Activated B cell treated with CpG ODN at 0.5 μM for 24 hours (primary cell): ENCODE data around the gene PPM1H. TPM values are rescaled to one million over a fixed set of nuclear protein-coding genes. Genes with fewer than 3 reads are reported as not detected.
"Not testable (repeated sequence)": the region's sequence is repeated elsewhere in the genome, so short reads cannot be mapped to it uniquely, and the experiment has no call there.

Experiments
- ATAC-seq: fragments of 200-7000 bp; cut with Tn5 transposase; one replicate; pipeline ENCODE4 v1.10.0; 2021; ENCODE audit warnings: low read depth, mild to moderate bottlenecking, moderate library complexity
- CTCF ChIA-PET: fragments of 350-600 bp; sonication (Branson Sonifier 250); formaldehyde crosslinking; loops from one replicate; lab custom pipeline; 2021; ENCODE audit warnings: antibody characterized with exemption; lab: Charles Lee
- POLR2A ChIA-PET: fragments of 350-600 bp; sonication (Branson Sonifier 250); formaldehyde crosslinking; loops from one replicate; lab custom pipeline; 2021; ENCODE audit warnings: antibody characterized with exemption; lab: Charles Lee
- DNase-seq: peaks from one replicate; pipeline ENCODE4 v3.0.0; 2022
- H3K27ac Mint-ChIP-seq: one replicate; pipeline ENCODE4 v1.8.0; 2020; ENCODE audit warnings: mixed read lengths
- H3K27me3 Mint-ChIP-seq: one replicate; pipeline ENCODE4 v1.8.0; 2021; ENCODE audit warnings: mixed read lengths
- H3K36me3 Mint-ChIP-seq: one replicate; pipeline ENCODE4 v1.8.0; 2021; ENCODE audit warnings: low read depth, mixed read lengths
- H3K4me1 Mint-ChIP-seq: one replicate; pipeline ENCODE4 v1.8.0; 2021; ENCODE audit warnings: mixed read lengths
- H3K4me3 Mint-ChIP-seq: one replicate; pipeline ENCODE4 v1.8.0; 2020; ENCODE audit warnings: mild to moderate bottlenecking, mixed read lengths
- H3K9me3 Mint-ChIP-seq: one replicate; pipeline ENCODE4 v1.8.0; 2020; ENCODE audit warnings: mixed read lengths
- CTCF ChIP-seq: fragments of 200-600 bp; IDR thresholded peaks from one replicate; pipeline ENCODE4 v1.8.0; 2022; ENCODE audit warnings: antibody characterized with exemption, mild to moderate bottlenecking
- intact Hi-C: fragments of 100-400 bp; cut with micrococcal nuclease; formaldehyde crosslinking; loops from one replicate; pipeline ENCODE4 v1.15.1; 2024
- total RNA-seq: library from RNA; stranded (reverse); gene quantifications from 2 replicates; pipeline ENCODE4 v1.2.3, GENCODE V29; 2022

PPM1H gene
- total RNA-seq, 1 donor from 2014 or later, result not detected

- CTCF ChIA-PET, result no interaction called here
- no peaks in the 10 kb centered on the region for H3K36me3 Mint-ChIP-seq
- intact Hi-C loops, result no loop called here
Observed at GRCh38 chr12:62886796-62887195, 48.2 kb downstream of the PPM1H start.

GRCh38 chr12:62885242-62885641 is 49.7 kb downstream of the PPM1H start:
- Mint-ChIP-seq H3K9me3 (peaks cover 3% of the 10 kb centered on the region), H3K36me3 (no peaks in the 10 kb centered on the region), H3K27me3 (no peaks in the 10 kb centered on the region), H3K4me3 (no peak overlapping the region), H3K27ac (no peak overlapping the region), H3K4me1 (no peaks in the 10 kb centered on the region)
- ATAC-seq, result no peak
- POLR2A ChIA-PET, result no interaction called here
- DNase-seq, result no peak
- TF ChIP-seq CTCF, result no peak
- CTCF ChIA-PET, result no interaction called here
- intact Hi-C loops, result no loop called here

More at GRCh38 chr12:62886796-62887195, 48.2 kb downstream of the PPM1H start:
- Mint-ChIP-seq H3K4me1 (no peaks in the 10 kb centered on the region), H3K4me3 (no peak overlapping the region), H3K27me3 (no peaks in the 10 kb centered on the region), H3K9me3 (peaks cover 3% of the 10 kb centered on the region), H3K27ac (no peak overlapping the region)
- ATAC-seq (no peak), DNase-seq (no peak)
- POLR2A ChIA-PET, result no interaction called here
- TF ChIP-seq CTCF, result no peak

- H3K4me3 Mint-ChIP-seq, H3K9me3 Mint-ChIP-seq, POLR2A ChIA-PET, H3K27me3 Mint-ChIP-seq, H3K36me3 Mint-ChIP-seq, H3K4me1 Mint-ChIP-seq, H3K27ac Mint-ChIP-seq, DNase-seq, CTCF ChIA-PET, intact Hi-C loops, ATAC-seq: not testable (repeated sequence)
Observed at GRCh38 chr12:62884832-62885231, 50.1 kb downstream of the PPM1H start.

DNA sequence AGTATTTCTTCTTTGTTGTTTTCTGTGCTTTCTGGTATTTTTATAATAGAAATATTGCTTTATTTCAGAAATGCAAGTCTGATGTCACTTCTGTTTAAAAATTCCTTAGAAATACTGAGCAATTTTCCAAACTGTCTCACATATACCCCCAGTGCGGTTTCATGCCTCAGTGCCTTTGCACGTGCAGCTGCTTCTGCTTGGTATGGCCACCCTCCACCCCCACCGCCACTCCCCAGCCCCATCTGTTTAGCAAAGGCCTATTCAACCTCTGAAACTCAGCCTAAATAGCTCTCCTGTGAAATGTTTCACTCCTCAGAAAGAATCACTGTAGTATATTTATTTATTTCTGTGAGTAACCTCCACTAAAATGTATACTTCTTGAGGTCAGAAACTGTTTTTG is 52.3 kb downstream of the PPM1H start:
- CTCF ChIA-PET, result no interaction called here
- no peak for TF ChIP-seq CTCF
- H3K36me3 Mint-ChIP-seq, result no peaks in the 10 kb centered on the region
- H3K27ac Mint-ChIP-seq, result no peak overlapping the region
- ATAC-seq (no peak), DNase-seq (no peak)
- POLR2A ChIA-PET, result no interaction called here
- intact Hi-C loops, result no loop called here
- no peak overlapping the region for H3K4me3 Mint-ChIP-seq
- H3K9me3 Mint-ChIP-seq, result peaks cover 3% of the 10 kb centered on the region
- H3K4me1 Mint-ChIP-seq, result no peaks in the 10 kb centered on the region
- H3K27me3 Mint-ChIP-seq, result no peaks in the 10 kb centered on the region

DNA sequence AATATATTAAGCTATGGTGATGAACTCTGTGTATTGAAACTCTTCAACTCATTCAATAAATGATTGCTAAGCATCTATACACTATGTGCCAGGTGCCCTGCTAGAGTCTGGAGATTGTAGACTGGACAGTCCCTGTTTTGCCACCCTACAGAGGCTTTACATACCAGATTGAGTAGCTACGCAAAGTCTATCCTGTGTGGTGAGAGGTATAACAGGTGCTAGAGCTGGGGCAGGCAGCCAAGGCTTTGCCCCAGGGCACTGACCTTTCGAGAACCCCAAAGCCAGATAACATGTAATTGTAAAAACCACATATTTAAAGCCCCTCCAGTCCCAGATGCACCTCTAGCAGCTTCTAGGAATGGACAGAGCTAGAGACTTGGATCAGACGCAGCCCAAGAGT is 52.8 kb downstream of the PPM1H start:
- H3K27me3 Mint-ChIP-seq, result no peaks in the 10 kb centered on the region
- H3K9me3 Mint-ChIP-seq, result peaks cover 3% of the 10 kb centered on the region
- no peak overlapping the region for H3K4me3 Mint-ChIP-seq
- TF ChIP-seq CTCF, result no peak
- ChIA-PET CTCF (no interaction called here), POLR2A (no interaction called here)
- H3K27ac Mint-ChIP-seq, result no peak overlapping the region
- DNase-seq (no peak), ATAC-seq (no peak)
- intact Hi-C loops, result no loop called here
- no peaks in the 10 kb centered on the region for H3K36me3 Mint-ChIP-seq
- H3K4me1 Mint-ChIP-seq, result no peaks in the 10 kb centered on the region

- intact Hi-C loops, result no loop called here
- Mint-ChIP-seq H3K36me3 (no peaks in the 10 kb centered on the region), H3K4me3 (no peak overlapping the region), H3K27ac (no peak overlapping the region), H3K4me1 (no peaks in the 10 kb centered on the region), H3K9me3 (peaks cover under 1% of the 10 kb centered on the region), H3K27me3 (no peaks in the 10 kb centered on the region)
- no peak for ATAC-seq
- no peak for TF ChIP-seq CTCF
- no peak for DNase-seq
- POLR2A ChIA-PET, result no interaction called here
- CTCF ChIA-PET, result no interaction called here
Observed at GRCh38 chr12:62879691-62880090, 55.3 kb downstream of the PPM1H start.

GRCh38 chr12:62879228-62879627 is 55.7 kb downstream of the PPM1H start:
- CTCF ChIA-PET, H3K36me3 Mint-ChIP-seq, H3K9me3 Mint-ChIP-seq, POLR2A ChIA-PET, intact Hi-C loops, DNase-seq, H3K4me1 Mint-ChIP-seq, H3K27me3 Mint-ChIP-seq, H3K27ac Mint-ChIP-seq, ATAC-seq, H3K4me3 Mint-ChIP-seq: not testable (repeated sequence)
